ENCODE data around the gene MAN2C1.
"Not testable (repeated sequence)": the region's sequence is repeated elsewhere in the genome, so short reads cannot be mapped to it uniquely, and the experiment has no call there.

The MAN2C1 gene

GRCh38 chr15:75403892-75404291 is 35.5 kb upstream of the MAN2C1 start:
- H4K8ac ChIP-seq (ENCODE audit: low read depth, low read length): no peak overlapping the region
- H3K4me1 ChIP-seq (ENCODE audit: control insufficient read depth in 1 of 2, insufficient read depth in 2 of 2, low read length in 2 of 2): no peaks in the 10 kb centered on the region
- H3K4me3 ChIP-seq (ENCODE audit: low read depth, low read length): no peak overlapping the region
- H3K4ac ChIP-seq (ENCODE audit: low read depth, low read length): no peak overlapping the region
- no peak overlapping the region for H4K91ac ChIP-seq (ENCODE audit: low read depth, low read length)
- no peak overlapping the region for H3K18ac ChIP-seq (ENCODE audit: low read length)
- no peak overlapping the region for H3K14ac ChIP-seq (ENCODE audit: low read length)
- no peak overlapping the region for H4K12ac ChIP-seq (ENCODE audit: low read depth, low read length)
- no peaks in the 10 kb centered on the region for H3K79me1 ChIP-seq (ENCODE audit: low read length)
- peaks cover 35 to 42% of the 10 kb centered on the region in 2 experiments for H3K36me3 ChIP-seq (ENCODE audit: control insufficient read depth in 1 of 2, insufficient read depth in 2 of 2, low read length in 2 of 2)
- no peaks in the 10 kb centered on the region for H3K79me2 ChIP-seq (ENCODE audit: control insufficient read depth, insufficient read depth, low read length, poor library complexity)
- no peak overlapping the region for H3K4me2 ChIP-seq (ENCODE audit: low read length)
- no peak for DNase-seq
- no peak overlapping the region for H3K9ac ChIP-seq (ENCODE audit: low read length)
- H3K9me3 ChIP-seq (ENCODE audit: insufficient read depth, low read depth, low read length): no peaks in the 10 kb centered on the region
- no peak overlapping the region for H2BK120ac ChIP-seq (ENCODE audit: insufficient read depth, low read length, poor library complexity)
- no peaks in the 10 kb centered on the region for H3K27me3 ChIP-seq (ENCODE audit: insufficient read depth, low read length)
- no peak overlapping the region for H3K27ac ChIP-seq (ENCODE audit: low read depth, low read length)
- no peak overlapping the region for H2BK12ac ChIP-seq (ENCODE audit: low read length)
- no peak overlapping the region for H2BK5ac ChIP-seq (ENCODE audit: low read depth, low read length, poor library complexity)
- WGBS (ENCODE audit: extremely low coverage, insufficient coverage, insufficient read length): no CpG with 5 or more reads among the region's 2 CpGs
- H2AFZ ChIP-seq (ENCODE audit: insufficient read depth, low read length, poor library complexity): no peak overlapping the region
- H3K23ac ChIP-seq (ENCODE audit: low read length): no peak overlapping the region
- no peak overlapping the region for H2AK5ac ChIP-seq (ENCODE audit: low read length)

DNA sequence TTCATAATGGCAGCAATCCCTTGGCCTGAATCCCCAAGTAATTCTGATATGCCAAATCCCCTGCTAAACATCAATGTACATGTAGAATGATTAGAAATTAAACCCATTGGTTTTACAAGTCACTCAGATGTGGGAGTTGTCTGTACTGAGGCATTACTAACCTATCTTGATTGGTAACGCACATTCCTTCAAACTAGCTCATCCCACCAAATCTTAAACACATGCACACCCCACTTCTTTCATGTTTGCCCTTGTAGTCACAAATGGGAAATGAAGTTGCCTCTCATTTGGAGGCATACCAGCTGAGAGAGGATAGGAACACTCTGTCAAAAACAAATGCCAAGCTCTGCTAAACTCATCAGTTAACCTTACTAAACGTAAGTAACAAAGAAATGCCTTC is 29.1 kb upstream of the MAN2C1 start:
- Histone ChIP-seq H2AFZ (ENCODE audit: insufficient read depth, low read length, poor library complexity) (no peak overlapping the region), H3K27me3 (ENCODE audit: insufficient read depth, low read length) (no peaks in the 10 kb centered on the region), H3K36me3 (ENCODE audit: control insufficient read depth in 1 of 2, insufficient read depth in 2 of 2, low read length in 2 of 2) (peaks cover 33 to 60% of the 10 kb centered on the region in 2 experiments), H4K12ac (ENCODE audit: low read depth, low read length) (no peak overlapping the region), H3K9ac (ENCODE audit: low read length) (no peak overlapping the region), H3K14ac (ENCODE audit: low read length) (no peak overlapping the region), H2BK12ac (ENCODE audit: low read length) (no peak overlapping the region), H4K8ac (ENCODE audit: low read depth, low read length) (no peak overlapping the region), H2AK5ac (ENCODE audit: low read length) (no peak overlapping the region), H3K4me2 (ENCODE audit: low read length) (no peak overlapping the region), H3K23ac (ENCODE audit: low read length) (no peak overlapping the region), H3K79me1 (ENCODE audit: low read length) (no peaks in the 10 kb centered on the region), H3K9me3 (ENCODE audit: insufficient read depth, low read depth, low read length) (no peaks in the 10 kb centered on the region), H3K4me1 (ENCODE audit: control insufficient read depth in 1 of 2, insufficient read depth in 2 of 2, low read length in 2 of 2) (no peaks in the 10 kb centered on the region), H2BK5ac (ENCODE audit: low read depth, low read length, poor library complexity) (no peak overlapping the region), H3K27ac (ENCODE audit: low read depth, low read length) (no peak overlapping the region), H3K18ac (ENCODE audit: low read length) (no peak overlapping the region), H3K79me2 (ENCODE audit: control insufficient read depth, insufficient read depth, low read length, poor library complexity) (no peaks in the 10 kb centered on the region), H3K4ac (ENCODE audit: low read depth, low read length) (no peak overlapping the region), H3K4me3 (ENCODE audit: low read depth, low read length) (no peak overlapping the region), H2BK120ac (ENCODE audit: insufficient read depth, low read length, poor library complexity) (no peak overlapping the region), H4K91ac (ENCODE audit: low read depth, low read length) (no peak overlapping the region)
- DNase-seq: no peak
- WGBS (ENCODE audit: extremely low coverage, insufficient coverage, insufficient read length): no CpG with 5 or more reads among the region's 2 CpGs

GRCh38 chr15:75389791-75390382 is 21.5 kb upstream of the MAN2C1 start:
- Histone ChIP-seq H3K27ac (ENCODE audit: low read depth, low read length) (no peak overlapping the region), H2AK5ac (ENCODE audit: low read length) (no peak overlapping the region), H3K14ac (ENCODE audit: low read length) (no peak overlapping the region), H2BK120ac (ENCODE audit: insufficient read depth, low read length, poor library complexity) (no peak overlapping the region), H3K79me2 (ENCODE audit: control insufficient read depth, insufficient read depth, low read length, poor library complexity) (no peaks in the 10 kb centered on the region), H3K4me2 (ENCODE audit: low read length) (no peak overlapping the region), H4K91ac (ENCODE audit: low read depth, low read length) (no peak overlapping the region), H2BK5ac (ENCODE audit: low read depth, low read length, poor library complexity) (no peak overlapping the region), H2AFZ (ENCODE audit: insufficient read depth, low read length, poor library complexity) (no peak overlapping the region), H3K79me1 (ENCODE audit: low read length) (no peaks in the 10 kb centered on the region), H3K4me3 (ENCODE audit: low read depth, low read length) (no peak overlapping the region), H3K27me3 (ENCODE audit: insufficient read depth, low read length) (no peaks in the 10 kb centered on the region), H3K18ac (ENCODE audit: low read length) (no peak overlapping the region), H3K9ac (ENCODE audit: low read length) (no peak overlapping the region), H3K4me1 (ENCODE audit: control insufficient read depth in 1 of 2, insufficient read depth in 2 of 2, low read length in 2 of 2) (no peaks in the 10 kb centered on the region), H3K23ac (ENCODE audit: low read length) (no peak overlapping the region), H3K36me3 (ENCODE audit: control insufficient read depth in 1 of 2, insufficient read depth in 2 of 2, low read length in 2 of 2) (peaks cover 34 to 70% of the 10 kb centered on the region in 2 experiments), H3K9me3 (ENCODE audit: insufficient read depth, low read depth, low read length) (no peaks in the 10 kb centered on the region), H4K8ac (ENCODE audit: low read depth, low read length) (no peak overlapping the region), H3K4ac (ENCODE audit: low read depth, low read length) (no peak overlapping the region), H2BK12ac (ENCODE audit: low read length) (no peak overlapping the region), H4K12ac (ENCODE audit: low read depth, low read length) (no peak overlapping the region)
- WGBS (ENCODE audit: extremely low coverage, insufficient coverage, insufficient read length): no CpG with 5 or more reads among the region's 1 CpG
- peak in 1 of 2 donors; percentile 34 for DNase-seq

DNA sequence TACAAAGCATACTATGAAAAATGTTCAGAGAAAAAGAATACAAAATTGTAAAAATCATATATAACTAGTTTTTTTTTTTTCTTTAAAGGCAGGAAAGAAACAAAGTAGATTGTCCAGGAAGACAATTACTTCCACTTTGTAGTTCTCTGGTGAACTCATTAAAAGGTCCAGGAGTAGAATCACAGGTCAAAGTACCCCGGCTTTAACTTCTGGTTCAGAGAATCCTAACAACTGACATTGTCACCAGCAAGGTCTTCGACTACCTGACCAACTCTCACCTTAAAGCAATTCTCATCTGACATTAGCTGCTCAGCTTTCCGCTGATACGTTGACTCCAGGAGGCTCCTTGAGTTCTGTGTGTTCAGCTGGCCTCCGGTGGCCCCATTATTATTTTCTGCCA is 15.6 kb upstream of the MAN2C1 start:
- not testable (repeated sequence) for H3K9me3 ChIP-seq (ENCODE audit: insufficient read depth, low read depth, low read length); H2AK5ac ChIP-seq (ENCODE audit: low read length); H3K4me3 ChIP-seq (ENCODE audit: low read depth, low read length); H3K23ac ChIP-seq (ENCODE audit: low read length); H3K27ac ChIP-seq (ENCODE audit: low read depth, low read length); H2BK5ac ChIP-seq (ENCODE audit: low read depth, low read length, poor library complexity); H3K4me2 ChIP-seq (ENCODE audit: low read length); H3K4me1 ChIP-seq (ENCODE audit: control insufficient read depth in 1 of 2, insufficient read depth in 2 of 2, low read length in 2 of 2); H3K27me3 ChIP-seq (ENCODE audit: insufficient read depth, low read length); H4K91ac ChIP-seq (ENCODE audit: low read depth, low read length); H3K14ac ChIP-seq (ENCODE audit: low read length); H3K79me2 ChIP-seq (ENCODE audit: control insufficient read depth, insufficient read depth, low read length, poor library complexity); H4K12ac ChIP-seq (ENCODE audit: low read depth, low read length); H2BK120ac ChIP-seq (ENCODE audit: insufficient read depth, low read length, poor library complexity); H2BK12ac ChIP-seq (ENCODE audit: low read length); H2AFZ ChIP-seq (ENCODE audit: insufficient read depth, low read length, poor library complexity); H4K8ac ChIP-seq (ENCODE audit: low read depth, low read length); DNase-seq; H3K18ac ChIP-seq (ENCODE audit: low read length); H3K9ac ChIP-seq (ENCODE audit: low read length); H3K79me1 ChIP-seq (ENCODE audit: low read length); H3K4ac ChIP-seq (ENCODE audit: low read depth, low read length)
- H3K36me3 ChIP-seq (ENCODE audit: control insufficient read depth in 1 of 2, insufficient read depth in 2 of 2, low read length in 2 of 2): peaks cover 40 to 57% of the 10 kb centered on the region in 2 experiments
- WGBS (ENCODE audit: extremely low coverage, insufficient coverage, insufficient read length): no CpG with 5 or more reads among the region's 5 CpGs
